Hematopoietic multipotent progenitor cell treated with erythropoietin and hydrocortisone succinate and interleukin-3 and kit ligand, for 17 days (in vitro differentiated cells): ENCODE results near the gene ZMYM1.
"Not testable (repeated sequence)": the region's sequence is repeated elsewhere in the genome, so short reads cannot be mapped to it uniquely, and the experiment has no call there.

Experiments used
- DNase-seq: peaks from one replicate; pipeline ENCODE4 v3.0.0-alpha.2; 2015; ENCODE audit warnings: low spot score

ZMYM1 gene

GRCh38 chr1:35079003-35079930 is at the start of gene ZMYM1:
Gene ZMYM1, plus strand, starts transcription at chr1:35079385. Its CDS starts 14,603 bp downstream, at chr1:35093988.
- peak; percentile 56 for DNase-seq

GRCh38 chr1:35029761-35030160 is 49.4 kb upstream of the ZMYM1 start:
- no peak for DNase-seq

- peak; percentile 29 for DNase-seq
Measured at GRCh38 chr1:35030338-35030737, 48.8 kb upstream of the ZMYM1 start.

GRCh38 chr1:35030756-35031446 is 48.3 kb upstream of the ZMYM1 start:
- peak; percentile 64 for DNase-seq

- no peak for DNase-seq
Measured at GRCh38 chr1:35032384-35032739, 46.8 kb upstream of the ZMYM1 start.

GRCh38 chr1:35033346-35033745 is 45.8 kb upstream of the ZMYM1 start:
- DNase-seq: no peak

GRCh38 chr1:35036621-35037020 is 42.6 kb upstream of the ZMYM1 start:
- DNase-seq: no peak

- DNase-seq: no peak
Measured at GRCh38 chr1:35037206-35037605, 42.0 kb upstream of the ZMYM1 start.

GRCh38 chr1:35038723-35039122 is 40.5 kb upstream of the ZMYM1 start:
- no peak for DNase-seq

- no peak for DNase-seq
Measured at GRCh38 chr1:35043498-35043897, 35.7 kb upstream of the ZMYM1 start.

GRCh38 chr1:35044431-35044830 is 34.8 kb upstream of the ZMYM1 start:
- DNase-seq: no peak

- DNase-seq: no peak
Measured at GRCh38 chr1:35046730-35047129, 32.5 kb upstream of the ZMYM1 start.

GRCh38 chr1:35047188-35047858 is 31.9 kb upstream of the ZMYM1 start:
- no peak for DNase-seq

GRCh38 chr1:35049116-35049515 is 30.1 kb upstream of the ZMYM1 start:
- no peak for DNase-seq

- no peak for DNase-seq
Measured at GRCh38 chr1:35053433-35053832, 25.8 kb upstream of the ZMYM1 start.

GRCh38 chr1:35054282-35054681 is 24.9 kb upstream of the ZMYM1 start:
- DNase-seq: not testable (repeated sequence)

GRCh38 chr1:35058321-35058720 is 20.9 kb upstream of the ZMYM1 start:
- DNase-seq: not testable (repeated sequence)

GRCh38 chr1:35058988-35059387 is 20.2 kb upstream of the ZMYM1 start:
- DNase-seq: no peak

GRCh38 chr1:35062518-35063196 is 16.5 kb upstream of the ZMYM1 start:
- DNase-seq: no peak

GRCh38 chr1:35064265-35064664 is 14.9 kb upstream of the ZMYM1 start:
- no peak for DNase-seq

- DNase-seq: no peak
Measured at GRCh38 chr1:35069746-35070145, 9.4 kb upstream of the ZMYM1 start.

- DNase-seq: no peak
Measured at GRCh38 chr1:35073265-35073811, 5.8 kb upstream of the ZMYM1 start.
